Right lobe of liver (tissue), 6 donors: ENCODE results near the gene WTAP. TPM values are rescaled to one million over a fixed set of nuclear protein-coding genes. Genes with fewer than 3 reads are reported as not detected.
"Not testable (repeated sequence)": the region's sequence is repeated elsewhere in the genome, so short reads cannot be mapped to it uniquely, and the experiment has no call there.

Source experiments
- ATAC-seq, 4 donors: fragments of 200-7000 bp; cut with Tn5 transposase; one replicate each; pipeline ENCODE4 v1.9.1; 2020; ENCODE audit warnings: mild to moderate bottlenecking in 4 of 4, moderate library complexity in 4 of 4
- DNase-seq, 3 donors: peaks; one replicate each; pipeline ENCODE4 v3.0.0-alpha.2; 2020
- H3K27ac ChIP-seq, 3 donors: fragments of 200-600 bp; one replicate each; pipeline ENCODE4 v1.8.0; 2022
- H3K27me3 ChIP-seq, 2 donors: fragments of 200-600 bp; one replicate each; pipeline ENCODE4 v1.8.0; 2022
- H3K36me3 ChIP-seq, 4 donors: fragments of 200-600 bp; sonication (generic) in 1 of 4; one replicate each; pipeline versions ENCODE4 v1.5.1 to v1.8.0; 2017 to 2022; ENCODE audit warnings: control low read depth in 1 of 4
- H3K4me1 ChIP-seq, 4 donors: fragments of 200-600 bp; sonication (generic) in 1 of 4; one replicate each; pipeline versions ENCODE4 v1.5.1 to v1.8.0; 2017 to 2022; ENCODE audit warnings: control low read depth in 1 of 4
- H3K4me3 ChIP-seq, 3 donors: fragments of 200-600 bp; one replicate each; pipeline ENCODE4 v1.8.0; 2022
- H3K9me3 ChIP-seq, 4 donors: fragments of 200-600 bp; sonication (generic) in 1 of 4; one replicate each; pipeline versions ENCODE4 v1.5.1 to v1.8.0; 2017 to 2022; ENCODE audit warnings: control low read depth in 1 of 4
- POLR2A ChIP-seq: fragments of 450-650 bp; IDR thresholded peaks from one replicate; pipeline ENCODE4 v1.6.1; 2017; ENCODE audit warnings: antibody characterized with exemption, mild to moderate bottlenecking
- WGBS: methylation state at CpG from one replicate; pipeline ENCODE4 v1.1.6; 2018; ENCODE audit warnings: low coverage, low lambda C conversion rate; ENCODE audit not compliant: insufficient coverage; ENCODE audit errors: missing lambda C conversion rate; 5-methylcytosine and 5-hydroxymethylcytosine counted together
- intact Hi-C, 2 donors: fragments of 100-400 bp; cut with DNase I; formaldehyde crosslinking; loops; one replicate each; pipeline versions ENCODE4 v1.11.2 to v1.14.1; 2022
- total RNA-seq, 6 experiments: library from RNA; depleted of rRNA in 2 of 6; stranded (reverse); fragments of >200 nt in 2 of 6; fragmentation: NEBNext Ultra II Directional in 3 of 6; extraction: Animal tissue kit (Norgen Biotek cat#: 25700) in 3 of 6; gene quantifications; one replicate each; pipeline versions ENCODE4 v1.1.0 to v1.2.4, GENCODE V29; 2016 to 2023
- TF ChIP-seq, protein P1 (sequence below), 4 donors: fragments of 200-600 bp in 3 of 4; fragments of 450-650 bp in 1 of 4; IDR thresholded peaks; one replicate each; pipeline versions ENCODE4 v1.5.1 to v1.8.0; 2016 to 2022; ENCODE audit warnings: antibody characterized with exemption in 4 of 4, mild to moderate bottlenecking in 2 of 4
- donor health status: DM: no; HTN: yes; CAD: no.
- donor health status: DM: no; HTN: no; CAD: no.
- donor health status: DM: no; HTN: no; CAD: no.
- donor health status: DM: no; HTN: yes; CAD: no.
- donor health status: DM: no; HTN: yes; CAD: no.

WTAP gene
- total RNA-seq, 6 experiments from 2014 or later, result 21.1 to 64.3 (median 37.6) TPM

DNA sequence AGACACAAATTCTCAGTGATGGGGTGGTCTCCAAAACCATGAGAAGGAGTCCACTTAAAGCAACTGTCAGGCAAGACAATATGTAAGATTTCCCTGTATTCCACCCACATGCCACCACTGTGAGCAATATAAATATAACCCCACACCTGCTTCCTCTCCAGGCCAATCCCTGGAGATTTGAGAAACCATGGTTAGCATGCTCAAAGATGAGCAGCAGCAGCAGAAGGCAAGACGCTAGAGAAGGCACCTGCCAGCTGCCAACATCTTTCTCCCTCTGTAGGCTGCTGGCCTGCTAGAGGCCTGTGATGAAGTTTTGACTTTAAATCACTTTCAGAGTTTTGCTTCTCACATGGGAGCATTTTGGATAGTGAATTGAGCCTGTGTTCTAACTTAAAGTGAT, 26.3 kb upstream of the WTAP start:
- WGBS, result 83% methylated on average over 1 of the region's 1 CpG
- TF ChIP-seq, protein P1, sequence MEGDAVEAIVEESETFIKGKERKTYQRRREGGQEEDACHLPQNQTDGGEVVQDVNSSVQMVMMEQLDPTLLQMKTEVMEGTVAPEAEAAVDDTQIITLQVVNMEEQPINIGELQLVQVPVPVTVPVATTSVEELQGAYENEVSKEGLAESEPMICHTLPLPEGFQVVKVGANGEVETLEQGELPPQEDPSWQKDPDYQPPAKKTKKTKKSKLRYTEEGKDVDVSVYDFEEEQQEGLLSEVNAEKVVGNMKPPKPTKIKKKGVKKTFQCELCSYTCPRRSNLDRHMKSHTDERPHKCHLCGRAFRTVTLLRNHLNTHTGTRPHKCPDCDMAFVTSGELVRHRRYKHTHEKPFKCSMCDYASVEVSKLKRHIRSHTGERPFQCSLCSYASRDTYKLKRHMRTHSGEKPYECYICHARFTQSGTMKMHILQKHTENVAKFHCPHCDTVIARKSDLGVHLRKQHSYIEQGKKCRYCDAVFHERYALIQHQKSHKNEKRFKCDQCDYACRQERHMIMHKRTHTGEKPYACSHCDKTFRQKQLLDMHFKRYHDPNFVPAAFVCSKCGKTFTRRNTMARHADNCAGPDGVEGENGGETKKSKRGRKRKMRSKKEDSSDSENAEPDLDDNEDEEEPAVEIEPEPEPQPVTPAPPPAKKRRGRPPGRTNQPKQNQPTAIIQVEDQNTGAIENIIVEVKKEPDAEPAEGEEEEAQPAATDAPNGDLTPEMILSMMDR (IDR thresholded peaks at IDR 0.05), result no peak
- Histone ChIP-seq H3K36me3 (no peaks in the 10 kb centered on the region), H3K27me3 (no peaks in the 10 kb centered on the region), H3K27ac (peak overlapping the region; percentile 61 to 96 (median 80)), H3K4me1 (peaks cover 0 to 18% (median 0%) of the 10 kb centered on the region in 4 donors), H3K9me3 (no peaks in the 10 kb centered on the region), H3K4me3 (peak overlapping the region in 1 of 3 donors; percentile 2)
- no peak for DNase-seq
- intact Hi-C loops, result no loop called here
- ATAC-seq, result peak in 3 of 4 donors; percentile 15 to 19 (median 17)

DNA sequence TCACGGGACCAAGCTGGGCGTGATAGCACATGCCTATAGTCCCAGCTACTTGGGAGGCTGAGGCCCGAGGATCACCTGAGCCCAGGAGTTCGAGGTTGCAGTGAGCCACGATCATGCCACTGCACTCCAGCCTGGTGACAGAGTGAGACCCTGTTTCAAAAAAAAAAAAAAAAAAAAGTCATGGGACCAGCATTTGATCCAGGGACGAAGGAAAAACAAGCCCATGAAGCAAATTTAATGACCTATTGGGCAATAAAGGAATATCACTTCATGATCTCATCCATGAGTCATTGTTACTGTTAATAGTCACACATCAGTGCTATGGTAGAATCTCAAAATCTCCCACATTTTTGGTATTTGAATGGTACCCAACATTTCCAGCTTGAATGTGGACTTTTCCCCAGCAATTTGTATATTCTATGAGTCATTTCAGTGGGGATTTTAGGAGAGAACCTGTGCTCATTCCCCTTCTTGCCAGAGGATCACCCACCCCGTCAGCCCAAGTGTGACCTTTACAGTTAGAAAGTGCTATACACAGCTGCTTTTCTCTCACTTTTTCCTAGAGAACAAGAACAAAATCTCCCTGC, 25.8 kb upstream of the WTAP start:
- intact Hi-C loops, result no loop called here
- TF ChIP-seq, protein P1 (IDR thresholded peaks at IDR 0.05), result no peak
- TF ChIP-seq POLR2A, result peak; percentile 30
- WGBS, result 50% methylated on average over 7 of the region's 7 CpGs
- peak in 3 of 4 donors; percentile 68 to 86 (median 71) for ATAC-seq
- H3K4me3 ChIP-seq, result peak overlapping the region in 1 of 3 donors; percentile 2
- peak in 1 of 3 donors; percentile 61 for DNase-seq
- H3K36me3 ChIP-seq, result no peaks in the 10 kb centered on the region
- peaks cover 0 to 18% (median 0%) of the 10 kb centered on the region in 4 donors for H3K4me1 ChIP-seq
- H3K27me3 ChIP-seq, result no peaks in the 10 kb centered on the region
- no peaks in the 10 kb centered on the region for H3K9me3 ChIP-seq
- peak overlapping the region; percentile 61 to 96 (median 80) for H3K27ac ChIP-seq

DNA sequence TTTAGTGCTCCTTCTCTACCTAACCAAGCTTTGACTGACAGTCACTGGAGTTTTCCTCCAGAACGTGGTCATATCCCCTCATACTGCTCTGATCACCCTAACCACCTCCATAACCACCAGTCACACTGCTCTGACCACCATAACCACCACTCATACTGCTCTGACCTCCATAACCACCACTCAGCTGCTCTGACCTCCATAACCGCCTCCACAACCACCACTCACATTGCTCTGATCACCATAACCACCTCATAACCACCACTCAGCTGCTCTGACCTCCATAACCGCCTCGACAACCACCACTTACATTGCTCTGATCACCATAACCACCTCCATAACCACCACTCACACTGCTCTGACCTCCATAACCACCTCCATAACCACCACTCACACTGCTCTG, 16.7 kb upstream of the WTAP start:
- ATAC-seq, H3K27me3 ChIP-seq, H3K27ac ChIP-seq, H3K9me3 ChIP-seq, H3K4me3 ChIP-seq, H3K36me3 ChIP-seq, H3K4me1 ChIP-seq, DNase-seq, intact Hi-C loops: not testable (repeated sequence)
- WGBS, result 67% methylated on average over 4 of the region's 4 CpGs

DNA sequence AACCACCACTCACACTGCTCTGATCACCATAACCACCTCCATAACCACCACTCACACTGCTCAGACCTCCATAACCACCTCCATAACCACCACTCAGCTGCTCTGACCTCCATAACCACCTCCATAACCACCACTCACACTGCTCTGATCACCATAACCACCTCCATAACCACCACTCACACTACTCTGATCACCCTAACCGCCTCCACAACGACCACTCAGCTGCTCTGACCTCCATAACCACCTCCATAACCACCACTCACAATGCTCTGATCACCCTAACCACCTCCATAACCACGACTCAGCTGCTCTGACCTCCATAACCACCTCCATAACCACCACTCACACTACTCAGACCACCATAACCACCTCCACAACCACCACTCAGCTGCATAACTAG, 14.9 kb upstream of the WTAP start:
- intact Hi-C loops, H3K36me3 ChIP-seq, H3K9me3 ChIP-seq, ATAC-seq, H3K27ac ChIP-seq, H3K27me3 ChIP-seq, H3K4me3 ChIP-seq, DNase-seq: not testable (repeated sequence)
- WGBS, result 88% methylated on average over 3 of the region's 3 CpGs
- peaks cover 0 to 20% (median 3%) of the 10 kb centered on the region in 4 donors for H3K4me1 ChIP-seq

DNA sequence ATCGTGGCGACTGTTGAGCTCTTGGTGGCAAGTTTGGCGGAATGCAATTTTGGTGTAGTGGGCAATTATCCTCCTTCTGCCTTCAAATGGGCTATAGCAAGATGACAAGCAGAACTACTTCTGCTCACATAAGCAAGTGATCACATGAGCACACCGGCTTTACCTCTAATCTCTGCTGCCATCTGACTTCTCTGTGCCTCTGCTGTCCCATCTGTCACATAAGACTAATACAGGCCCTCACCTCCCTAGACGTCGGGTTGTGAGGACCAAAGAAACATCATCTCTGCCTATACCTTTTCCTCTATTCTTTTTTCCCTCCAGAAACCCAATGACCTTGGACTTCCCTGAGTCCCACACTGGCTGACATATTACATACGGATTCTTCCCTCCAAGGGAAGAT, 13.3 kb upstream of the WTAP start:
- Histone ChIP-seq H3K9me3 (no peaks in the 10 kb centered on the region), H3K4me1 (peaks cover 0 to 27% (median 3%) of the 10 kb centered on the region in 4 donors), H3K4me3 (no peak overlapping the region), H3K27ac (no peak overlapping the region), H3K27me3 (no peaks in the 10 kb centered on the region), H3K36me3 (no peaks in the 10 kb centered on the region)
- DNase-seq (no peak), ATAC-seq (no peak)
- intact Hi-C loops, result no loop called here
- no peak for TF ChIP-seq POLR2A
- TF ChIP-seq, protein P1 (IDR thresholded peaks at IDR 0.05), result no peak
- WGBS, result 92% methylated on average over 5 of the region's 7 CpGs
